NCI-H146 (cell line): ENCODE data around the gene ELL.

Experiments
- DNase-seq: peaks from one replicate; lab custom pipeline; 2025; lab: John Stamatoyannopoulos, UW

ELL gene

DNA sequence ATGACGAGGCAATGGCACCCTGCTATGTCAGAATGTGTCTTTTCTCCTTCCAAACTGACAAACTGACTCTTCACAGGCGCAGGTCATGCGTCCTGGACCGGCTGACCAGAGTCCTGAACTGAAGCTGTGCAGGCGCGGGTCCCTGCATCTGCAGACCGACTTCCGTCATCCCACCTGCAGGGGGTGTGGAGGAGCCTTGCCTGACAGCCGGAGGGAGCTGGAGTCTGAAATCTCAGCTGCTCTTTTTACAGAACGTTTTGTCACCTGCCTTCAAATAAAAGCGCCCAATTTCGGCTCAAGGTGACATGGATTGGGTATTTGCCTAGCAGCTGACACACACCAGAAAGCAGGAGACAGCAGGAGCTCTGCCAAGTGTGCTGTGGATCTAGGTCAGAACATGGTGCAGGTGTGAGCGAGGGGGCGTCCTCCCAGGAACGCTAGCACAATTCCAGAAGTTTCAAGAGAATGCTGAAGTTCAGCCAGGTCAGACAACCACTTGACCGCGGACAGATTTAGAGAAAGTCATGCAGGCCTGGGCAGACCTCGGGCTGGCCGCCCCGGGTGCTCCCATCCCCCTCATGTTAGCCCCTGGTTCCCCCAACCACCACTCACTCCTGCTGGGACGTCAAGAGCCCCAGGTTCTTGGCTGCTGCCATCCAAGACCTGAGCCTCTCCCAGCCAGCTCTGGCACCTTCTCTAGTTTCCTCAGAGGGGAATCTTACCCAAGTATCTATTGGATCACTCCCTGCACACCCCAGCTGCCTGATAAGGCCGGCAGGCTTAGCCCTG is 32.8 kb downstream of the ELL start:
- peak; percentile 91 for DNase-seq

- no peak for DNase-seq
Measured at GRCh38 chr19:18488403-18488723, 33.5 kb downstream of the ELL start.

GRCh38 chr19:18487576-18488402 is 34.1 kb downstream of the ELL start:
- no peak for DNase-seq

- DNase-seq = no peak
Measured at GRCh38 chr19:18486746-18487145, 35.1 kb downstream of the ELL start.

GRCh38 chr19:18484992-18485391 is 36.9 kb downstream of the ELL start:
- DNase-seq = no peak

DNA sequence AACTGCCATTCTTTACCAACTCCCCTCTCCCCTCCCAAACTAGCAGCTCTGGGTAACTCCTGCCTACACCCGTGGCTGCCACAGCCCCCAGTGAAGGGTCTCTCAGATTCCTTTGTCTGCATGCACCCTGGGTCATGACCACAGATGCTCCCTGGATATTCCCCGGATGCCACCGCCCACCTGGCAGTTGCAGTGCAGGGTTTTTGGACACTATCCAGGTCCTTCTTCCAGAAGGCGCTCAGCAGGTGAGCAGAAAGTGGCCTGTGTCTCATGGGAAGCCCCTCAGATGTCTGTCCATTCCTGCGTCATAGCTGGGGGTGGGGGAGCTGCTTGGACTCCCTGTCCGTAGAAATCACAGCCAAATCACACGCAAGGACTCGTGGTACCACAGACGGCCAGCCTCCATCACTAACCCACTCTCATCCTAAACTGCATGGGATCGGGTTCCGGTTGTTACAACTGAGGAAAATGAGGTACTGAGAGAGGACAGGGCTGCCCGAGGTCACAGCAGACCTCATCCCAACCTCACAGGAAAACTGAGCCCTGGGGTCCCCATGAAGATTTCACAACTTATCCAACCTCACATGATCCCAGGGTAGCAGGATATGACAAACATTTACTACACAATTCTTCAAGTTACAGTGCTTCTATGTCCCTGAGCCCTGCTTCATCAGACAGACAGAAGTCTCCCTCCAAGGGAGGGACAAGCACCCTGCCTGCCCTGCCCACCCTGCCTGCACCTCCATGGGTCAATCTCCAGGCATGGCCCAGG is 38.6 kb downstream of the ELL start:
- peak; percentile 16 for DNase-seq

DNA sequence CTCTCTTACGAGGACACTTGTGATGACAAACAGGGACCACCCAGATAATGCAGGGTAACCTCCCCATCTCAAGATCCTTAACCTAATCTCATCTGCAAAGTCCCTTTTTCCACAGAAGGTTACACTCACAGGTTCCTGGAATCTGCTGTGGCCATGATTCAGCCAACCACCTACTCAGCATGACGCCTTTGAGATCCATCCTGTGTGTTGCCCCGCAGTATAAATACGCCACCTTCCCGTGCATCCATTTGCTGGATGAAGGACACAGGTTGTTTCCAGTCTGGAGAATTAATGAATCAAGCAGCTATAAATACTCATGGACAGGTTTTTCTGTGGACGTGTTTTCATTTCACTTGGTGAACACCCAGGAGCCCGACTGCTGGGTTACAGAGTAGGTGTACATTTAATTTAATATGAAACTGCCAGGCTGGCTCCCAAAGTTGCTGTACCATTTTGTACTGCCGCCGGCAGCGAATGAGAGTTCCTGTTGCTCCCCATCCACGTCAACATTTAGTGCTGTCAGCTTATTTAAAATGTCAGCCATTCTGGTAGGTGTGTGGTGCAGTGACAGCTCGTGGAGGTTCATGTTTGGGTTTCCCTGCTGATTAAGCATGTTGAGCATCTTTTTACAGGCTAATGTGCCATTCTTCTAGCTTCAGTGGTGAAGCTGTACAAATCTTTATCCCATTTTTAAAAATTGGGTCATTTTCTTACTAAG is 40.2 kb downstream of the ELL start:
- DNase-seq = no peak

DNA sequence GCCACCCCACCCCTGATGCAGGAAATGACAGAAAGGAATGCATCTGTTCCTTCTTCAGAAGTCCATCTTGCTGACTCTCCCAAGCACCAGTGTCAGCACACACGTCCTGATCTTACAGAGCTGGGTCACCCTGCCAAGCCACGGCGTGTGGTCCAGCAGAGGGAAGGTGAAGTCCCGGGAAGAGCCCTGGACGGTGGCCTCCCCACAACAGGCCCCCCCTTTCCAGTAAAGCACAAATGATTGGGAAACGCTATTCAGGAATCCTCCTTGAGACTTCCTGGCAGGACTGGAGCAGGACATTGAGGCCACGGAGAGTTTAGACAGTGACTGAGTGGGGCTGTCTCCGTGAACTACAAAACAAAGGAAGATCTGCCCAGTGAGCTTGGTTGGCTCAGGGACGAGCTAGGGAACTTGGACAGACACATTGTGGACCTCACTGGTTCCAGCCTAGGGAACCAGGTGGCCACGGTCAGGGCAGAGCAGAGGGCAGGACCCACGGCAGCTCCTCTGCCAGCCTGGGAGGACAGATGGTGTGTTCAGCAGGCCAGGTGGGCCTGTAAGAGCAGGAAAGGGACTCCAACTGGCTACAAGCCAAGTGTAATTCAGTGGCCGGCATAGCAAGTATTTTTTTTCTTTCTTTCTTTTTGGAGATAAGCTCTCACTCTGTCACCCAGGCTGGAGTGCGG is 41.7 kb downstream of the ELL start:
- DNase-seq = peak; percentile 75

DNA sequence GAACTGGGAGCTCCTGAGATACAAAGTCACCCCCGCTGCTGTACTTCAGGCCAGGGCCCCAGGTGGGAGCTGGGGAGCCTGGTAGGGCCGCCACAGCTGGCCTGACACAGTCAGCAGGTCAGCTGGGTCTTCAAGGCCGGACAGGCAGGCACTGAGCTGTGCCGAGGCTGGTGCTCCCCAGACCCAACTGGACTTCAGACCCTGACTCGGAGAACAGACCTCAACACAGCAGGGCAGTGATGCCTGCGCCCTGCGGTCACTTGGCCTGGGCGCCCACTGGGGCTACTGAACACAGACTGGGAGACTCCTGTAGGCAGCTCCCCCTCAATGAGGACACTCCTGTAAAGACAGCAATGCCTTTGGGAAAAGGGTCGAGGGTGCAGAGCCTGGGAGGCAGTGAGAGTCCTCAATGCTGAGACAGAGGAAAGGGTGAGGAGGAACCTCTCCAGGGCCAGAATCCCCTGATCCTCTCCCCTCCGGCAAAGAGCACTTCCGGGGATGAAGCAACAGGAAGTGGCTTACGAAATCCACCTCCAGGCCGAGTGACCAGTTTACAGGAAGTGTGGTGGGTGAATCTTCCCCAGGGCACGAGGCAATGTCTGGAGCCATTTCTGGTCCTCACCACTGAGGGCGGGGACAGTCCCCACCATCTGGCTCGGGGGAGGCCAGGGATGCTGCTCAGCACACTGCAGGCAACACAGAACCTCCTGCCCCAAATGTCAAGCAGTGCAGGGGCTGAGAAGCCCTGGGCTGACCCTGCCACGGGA is 43.1 kb downstream of the ELL start:
- no peak for DNase-seq

DNA sequence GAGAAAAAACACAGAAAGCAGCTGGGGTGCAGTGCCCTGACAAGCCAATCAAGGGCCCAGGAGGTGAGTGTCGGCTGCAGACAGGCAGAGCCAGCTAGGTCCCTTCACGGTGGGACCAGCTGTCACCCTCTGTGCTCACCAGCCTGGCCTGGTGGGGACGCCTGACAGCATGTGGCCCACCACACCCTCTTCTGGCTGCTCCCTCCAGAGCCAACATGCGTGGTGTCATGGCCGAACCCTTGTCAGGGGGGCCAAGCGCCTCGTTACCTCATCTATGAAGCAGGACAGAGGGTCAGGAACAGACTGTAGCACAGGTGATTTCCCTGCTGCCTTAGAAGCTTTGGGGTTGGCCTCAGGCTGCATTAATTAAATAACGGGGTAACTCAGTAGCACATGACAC is 43.9 kb downstream of the ELL start:
- DNase-seq = no peak

DNA sequence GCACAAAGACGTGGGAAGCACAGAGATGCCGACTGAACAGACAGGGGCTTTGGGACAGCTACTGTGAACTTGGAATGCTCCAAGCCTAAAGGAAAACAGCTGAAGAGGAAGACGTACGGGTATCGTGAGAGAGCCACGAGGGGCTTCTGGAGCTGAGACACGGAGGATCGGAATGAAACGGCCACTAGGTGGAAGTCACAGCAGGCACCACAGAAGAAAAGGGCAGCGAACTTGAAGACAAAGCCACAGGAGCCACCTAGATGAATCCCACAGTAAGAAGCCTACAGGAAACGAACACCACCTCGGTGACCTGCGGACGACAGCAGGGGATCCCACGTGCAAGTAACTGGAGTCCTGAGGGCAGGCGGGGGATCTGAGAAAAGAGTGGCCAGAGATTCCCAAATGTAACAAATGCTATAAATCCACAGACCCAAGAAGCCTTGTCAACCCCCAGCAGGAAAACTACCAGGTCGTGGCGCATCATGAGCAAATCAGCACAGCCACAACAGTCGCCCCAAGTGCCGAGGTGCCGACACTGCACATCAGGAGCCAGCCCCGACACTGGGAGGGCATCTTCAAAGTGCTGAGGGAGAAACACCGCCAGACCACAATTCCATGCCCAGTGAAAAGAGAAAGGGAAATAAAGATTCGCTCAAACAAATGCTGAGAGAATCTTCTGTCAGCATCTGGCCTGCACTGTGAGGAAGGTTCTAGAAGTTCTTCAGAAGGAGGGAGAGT is 44.7 kb downstream of the ELL start:
- no peak for DNase-seq

- no peak for DNase-seq
Measured at GRCh38 chr19:18476507-18477041, 45.3 kb downstream of the ELL start.

DNA sequence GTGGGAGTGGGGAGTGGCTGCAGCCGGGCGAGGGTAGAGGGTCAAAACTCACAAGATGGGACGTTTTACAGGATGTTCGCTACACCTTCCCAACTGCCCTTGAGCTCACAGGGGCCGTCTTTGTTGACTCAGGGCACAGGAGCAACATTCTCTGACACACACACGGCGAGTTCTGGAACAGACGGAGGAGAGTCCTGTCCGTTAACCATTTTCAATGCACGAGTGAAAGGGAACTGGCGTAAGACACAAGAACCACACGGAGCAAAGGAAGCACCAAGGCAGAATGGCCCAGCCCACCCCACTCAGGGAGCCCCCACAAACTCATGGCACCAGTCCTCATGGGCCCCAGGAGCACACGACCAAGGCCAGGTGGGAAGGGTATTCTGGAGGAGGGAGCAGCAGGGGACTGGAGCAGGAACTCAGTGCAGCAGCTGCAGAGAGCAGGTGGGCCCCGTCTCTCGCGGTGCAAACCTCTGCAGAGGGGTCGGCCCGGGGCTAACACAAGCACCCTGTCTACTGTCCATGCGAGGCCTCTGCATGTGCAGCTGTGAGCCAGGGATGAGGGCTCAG is 46.0 kb downstream of the ELL start:
- no peak for DNase-seq

- DNase-seq = no peak
Measured at GRCh38 chr19:18475004-18475453, 46.8 kb downstream of the ELL start.

DNA sequence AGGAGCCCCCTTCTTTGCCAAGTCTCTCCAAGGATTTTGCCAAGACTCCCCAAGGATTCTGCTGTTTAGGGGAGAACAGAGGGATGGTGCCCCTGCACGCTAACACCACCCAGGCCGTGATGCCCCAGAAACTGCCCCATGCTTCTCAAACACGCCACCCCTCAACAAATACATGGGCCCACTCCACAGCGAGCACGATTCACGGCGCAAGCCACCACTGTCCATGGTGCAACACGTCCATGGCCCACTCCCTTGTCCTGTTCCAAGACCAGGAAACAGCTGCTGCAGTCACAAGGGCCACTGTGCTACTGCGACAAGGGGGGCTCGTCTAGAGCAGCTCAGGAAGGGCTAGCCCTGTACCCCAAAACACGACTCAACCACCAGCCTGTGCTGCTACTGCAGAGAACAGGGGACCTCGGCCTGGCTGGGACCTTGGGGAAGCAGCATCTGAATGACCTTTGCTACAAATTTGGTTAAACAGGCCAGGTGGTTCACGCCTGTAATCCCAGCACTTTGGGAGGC is 47.4 kb downstream of the ELL start:
- no peak for DNase-seq

DNA sequence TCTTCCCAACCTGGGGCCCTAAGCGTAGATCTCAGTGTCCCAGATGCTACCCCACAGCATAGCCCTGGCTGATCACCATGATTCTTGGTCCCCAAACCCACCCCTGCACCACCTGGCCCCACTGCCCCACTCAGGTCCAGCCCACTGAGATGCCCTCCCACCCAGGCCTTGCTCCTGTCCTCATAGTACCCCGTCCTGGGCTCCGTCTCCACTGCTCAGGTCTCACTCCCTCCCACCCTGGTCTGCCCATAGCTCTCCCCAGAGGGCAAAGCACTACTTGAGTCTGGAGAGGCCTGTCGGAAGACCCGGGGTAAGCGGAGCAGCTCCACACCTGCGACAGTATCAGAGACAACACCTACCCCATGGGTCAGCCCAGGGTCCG is 48.2 kb downstream of the ELL start:
- DNase-seq = no peak

GRCh38 chr19:18473003-18473705 is 48.7 kb downstream of the ELL start:
- DNase-seq = peak; percentile 15

DNA sequence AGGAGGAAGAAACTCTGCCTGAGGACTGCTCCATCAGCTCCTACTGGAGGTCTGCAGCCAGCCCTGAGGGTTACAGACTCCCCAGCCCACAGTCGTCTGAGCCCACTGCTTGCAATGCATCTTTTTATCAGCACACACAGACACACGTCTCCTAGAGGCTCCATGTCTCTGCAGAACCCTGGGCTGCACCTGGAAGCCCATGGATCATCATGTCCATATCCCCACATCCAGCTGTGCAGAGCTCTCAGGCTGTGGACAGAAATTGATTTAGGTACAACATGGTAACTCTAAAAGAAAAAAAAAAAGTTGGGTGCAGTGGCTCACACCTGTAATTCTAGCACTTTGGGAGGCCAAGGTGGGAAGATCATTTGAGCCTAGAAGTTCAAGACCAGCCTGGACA is 51.1 kb downstream of the ELL start:
- no peak for DNase-seq
